ENCODE data around the gene SCAF1. TPM values are rescaled to one million over a fixed set of nuclear protein-coding genes. Genes with fewer than 3 reads are reported as not detected.
A peak's percentile ranks its signal among the peaks of the same experiment; 100 is the strongest.

Gene SCAF1
- total RNA-seq, 2 experiments from 2014 or later: 78.8 to 79.3 TPM

DNA sequence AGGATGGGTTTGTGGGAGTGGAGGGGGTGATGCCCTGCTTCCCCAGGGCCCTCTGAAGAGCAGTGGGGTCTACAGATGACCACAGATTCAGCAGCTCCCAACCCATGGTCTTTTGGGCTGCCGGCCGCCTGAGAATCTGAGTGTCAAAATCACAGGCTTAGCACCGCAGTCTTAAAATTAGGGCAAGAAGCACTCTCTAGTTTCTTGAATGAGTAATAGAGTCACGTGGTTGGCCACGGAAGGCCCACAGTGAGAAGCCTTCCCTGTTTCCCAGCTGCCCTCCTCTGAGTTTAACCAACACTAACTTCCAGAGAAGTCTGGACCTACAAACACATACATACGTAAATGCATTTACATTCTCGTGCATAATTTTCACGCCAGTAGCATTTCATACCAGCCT lies 40.3 kb downstream of the SCAF1 start:
- Mint-ChIP-seq H3K4me1 (peaks cover 36% of the 10 kb centered on the region), H3K36me3 (peaks cover 27% of the 10 kb centered on the region), H3K4me3 (no peak overlapping the region), H3K27me3 (no peaks in the 10 kb centered on the region), H3K9me3 (ENCODE audit: low read depth) (no peaks in the 10 kb centered on the region), H3K27ac (peak overlapping the region; percentile 33)
- CTCF ChIA-PET: interaction anchor here (1.0 to 7.0 kb wide), 4 partner anchors 10 to 102 kb away, joined by 3 to 54 read pairs (median 10); partner anchors contain the start of genes NOSIP, PRRG2, RRAS and SCAF1
- DNase-seq (no peak), ATAC-seq (no peak)

DNA sequence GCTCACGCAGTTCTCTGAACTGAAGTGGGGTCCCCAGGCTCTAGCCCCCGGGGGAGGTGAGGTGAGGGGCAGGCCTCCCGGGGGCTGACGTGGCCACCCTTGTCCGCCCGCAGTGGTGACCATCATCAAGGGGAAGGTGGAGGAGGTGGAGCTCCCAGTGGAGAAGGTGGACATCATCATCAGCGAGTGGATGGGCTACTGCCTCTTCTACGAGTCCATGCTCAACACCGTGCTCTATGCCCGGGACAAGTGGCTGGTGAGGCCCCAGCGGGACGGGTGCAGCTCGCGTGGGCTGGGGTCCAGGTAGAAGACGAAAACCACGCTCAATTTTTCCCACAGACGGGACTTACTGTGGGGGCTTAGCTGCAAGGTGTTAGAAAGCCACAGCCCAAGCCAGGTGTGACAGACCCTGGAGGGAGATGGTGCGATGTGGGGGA lies 41.8 kb downstream of the SCAF1 start:
- Mint-ChIP-seq H3K4me1 (peaks cover 32% of the 10 kb centered on the region), H3K27me3 (no peaks in the 10 kb centered on the region), H3K4me3 (no peak overlapping the region), H3K36me3 (peaks cover 27% of the 10 kb centered on the region), H3K9me3 (ENCODE audit: low read depth) (no peaks in the 10 kb centered on the region), H3K27ac (no peak overlapping the region)
- ATAC-seq: no peak
- DNase-seq: no peak
- CTCF ChIA-PET: interaction anchor here (0.6 to 2.0 kb wide), 4 partner anchors 16 to 103 kb away, joined by 3 to 5 read pairs (median 4); partner anchors contain the start of gene NOSIP

GRCh38 chr19:49684251-49684982 lies 42.4 kb downstream of the SCAF1 start:
- H3K9me3 Mint-ChIP-seq (ENCODE audit: low read depth): no peaks in the 10 kb centered on the region
- H3K27me3 Mint-ChIP-seq: no peaks in the 10 kb centered on the region
- CTCF ChIA-PET: interaction anchor here (0.6 to 2.0 kb wide), 5 partner anchors 11 to 104 kb away, joined by 3 to 5 read pairs (median 4); partner anchors contain the start of gene NOSIP
- no peak overlapping the region for H3K4me3 Mint-ChIP-seq
- ATAC-seq: no peak
- peaks cover 32% of the 10 kb centered on the region for H3K4me1 Mint-ChIP-seq
- no peak overlapping the region for H3K27ac Mint-ChIP-seq
- peaks cover 27% of the 10 kb centered on the region for H3K36me3 Mint-ChIP-seq
- peak; percentile 44 for DNase-seq

- Mint-ChIP-seq H3K27me3 (no peaks in the 10 kb centered on the region), H3K4me3 (no peak overlapping the region), H3K36me3 (peaks cover 27% of the 10 kb centered on the region), H3K9me3 (ENCODE audit: low read depth) (no peaks in the 10 kb centered on the region), H3K27ac (no peak overlapping the region), H3K4me1 (peaks cover 31% of the 10 kb centered on the region)
- CTCF ChIA-PET: interaction anchor here (1.1 to 2.0 kb wide), 5 partner anchors 11 to 128 kb away, joined by 3 to 5 read pairs (median 4); partner anchors contain the start of genes FUZ and NOSIP
- DNase-seq: no peak
- ATAC-seq: no peak
Observed at GRCh38 chr19:49684983-49685553, 43.1 kb downstream of the SCAF1 start.

- H3K4me3 Mint-ChIP-seq: no peak overlapping the region
- DNase-seq (no peak), ATAC-seq (no peak)
- no peaks in the 10 kb centered on the region for H3K9me3 Mint-ChIP-seq (ENCODE audit: low read depth)
- no peak overlapping the region for H3K27ac Mint-ChIP-seq
- CTCF ChIA-PET: interaction anchor here (1.2 to 2.0 kb wide), 2 partner anchors 106 to 127 kb away, joined by 3 to 4 read pairs; partner anchors contain the start of genes FUZ and NOSIP
- H3K27me3 Mint-ChIP-seq: peaks cover 7% of the 10 kb centered on the region
- peaks cover 27% of the 10 kb centered on the region for H3K36me3 Mint-ChIP-seq
- peaks cover 30% of the 10 kb centered on the region for H3K4me1 Mint-ChIP-seq
Observed at GRCh38 chr19:49685845-49686332, 43.9 kb downstream of the SCAF1 start.

- Mint-ChIP-seq H3K27ac (no peak overlapping the region), H3K4me3 (no peak overlapping the region), H3K27me3 (peaks cover 14% of the 10 kb centered on the region), H3K9me3 (ENCODE audit: low read depth) (no peaks in the 10 kb centered on the region), H3K4me1 (peaks cover 30% of the 10 kb centered on the region), H3K36me3 (peaks cover 26% of the 10 kb centered on the region)
- DNase-seq (no peak), ATAC-seq (no peak)
- CTCF ChIA-PET: no interaction called here
Observed at GRCh38 chr19:49686503-49687088, 44.6 kb downstream of the SCAF1 start.

GRCh38 chr19:49687150-49687549 lies 45.1 kb downstream of the SCAF1 start:
- ATAC-seq: no peak
- no peak for DNase-seq
- Mint-ChIP-seq H3K36me3 (peaks cover 22% of the 10 kb centered on the region), H3K4me1 (peaks cover 26% of the 10 kb centered on the region), H3K27ac (no peak overlapping the region), H3K9me3 (ENCODE audit: low read depth) (no peaks in the 10 kb centered on the region), H3K4me3 (no peak overlapping the region), H3K27me3 (peaks cover 17% of the 10 kb centered on the region)
- CTCF ChIA-PET: interaction anchor here (1.2 kb wide), 1 partner anchor 8 kb away, joined by 3 read pairs; no protein-coding TSS in a partner anchor

DNA sequence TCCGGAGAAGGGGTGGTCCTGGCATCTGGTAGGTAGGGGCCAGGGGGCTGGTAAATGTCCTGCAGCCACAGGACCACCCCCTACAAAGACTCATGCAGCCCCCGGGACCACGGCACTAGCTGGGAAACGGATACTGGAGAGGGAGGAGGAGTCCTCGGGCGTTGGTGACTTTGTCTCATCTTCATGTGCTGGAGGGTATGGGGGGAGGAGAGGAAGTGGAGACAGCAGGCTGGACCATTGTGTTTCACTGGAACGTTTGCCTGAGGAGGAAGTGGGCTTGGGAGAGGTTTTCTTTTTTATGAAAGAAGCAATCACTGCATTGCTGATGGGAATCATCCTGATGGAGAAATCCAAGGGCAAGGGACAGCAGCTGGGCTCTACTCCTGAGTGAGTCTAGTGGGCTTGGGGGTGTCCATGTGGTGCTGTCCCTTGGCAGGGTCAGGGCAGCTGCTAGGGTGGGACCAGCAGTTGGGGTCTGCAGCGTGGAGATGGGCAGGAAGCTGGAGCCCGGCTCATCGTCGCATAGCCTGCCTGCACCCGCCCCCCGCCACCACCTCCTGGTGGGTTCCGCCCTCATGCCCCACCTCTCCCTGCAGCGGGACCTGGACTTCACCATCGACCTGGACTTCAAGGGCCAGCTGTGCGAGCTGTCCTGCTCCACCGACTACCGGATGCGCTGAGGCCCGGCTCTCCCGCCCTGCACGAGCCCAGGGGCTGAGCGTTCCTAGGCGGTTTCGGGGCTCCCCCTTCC lies 45.7 kb downstream of the SCAF1 start:
- Mint-ChIP-seq H3K36me3 (peaks cover 18% of the 10 kb centered on the region), H3K4me3 (no peak overlapping the region), H3K9me3 (ENCODE audit: low read depth) (no peaks in the 10 kb centered on the region), H3K27me3 (peaks cover 22% of the 10 kb centered on the region), H3K4me1 (peaks cover 21% of the 10 kb centered on the region), H3K27ac (no peak overlapping the region)
- DNase-seq (no peak), ATAC-seq (no peak)
- CTCF ChIA-PET: interaction anchor here (0.5 to 1.2 kb wide), 2 partner anchors 8 to 65 kb away, joined by 3 read pairs; no protein-coding TSS in a partner anchor

DNA sequence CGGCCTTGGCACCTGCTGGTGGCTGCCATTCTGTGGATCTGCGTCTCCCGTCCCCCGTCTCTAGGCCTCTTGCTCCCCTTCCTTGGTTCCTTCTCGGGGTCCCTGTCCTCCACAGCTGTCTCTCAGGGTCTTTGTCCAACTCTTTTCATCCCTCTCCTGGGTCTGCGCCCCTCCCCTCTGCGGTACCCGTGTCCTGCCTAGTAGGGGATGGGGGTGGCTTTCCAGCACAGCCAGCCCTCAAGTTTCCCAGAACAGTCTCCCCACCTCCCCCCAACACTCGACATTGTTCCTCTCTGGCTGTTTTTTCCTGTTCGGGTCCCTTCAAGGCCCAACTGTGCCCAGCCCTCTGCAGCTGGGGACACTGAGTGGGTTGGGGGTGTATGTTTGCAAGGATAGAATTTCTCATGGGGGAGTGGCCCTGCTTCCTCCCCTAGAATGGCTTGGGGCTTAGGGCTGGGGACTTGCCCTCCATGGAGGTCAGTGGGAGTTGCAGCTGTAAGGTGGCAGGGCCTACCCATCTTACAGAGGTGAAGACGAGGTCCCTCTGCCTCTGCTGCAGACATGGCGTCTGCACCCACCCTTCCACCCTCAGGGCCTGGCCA lies 46.6 kb downstream of the SCAF1 start:
- no peak for DNase-seq
- CTCF ChIA-PET: interaction anchor here (0.5 to 1.5 kb wide), 3 partner anchors 8 to 66 kb away, joined by 3 read pairs; no protein-coding TSS in a partner anchor
- no peak for ATAC-seq
- Mint-ChIP-seq H3K36me3 (peaks cover 13% of the 10 kb centered on the region), H3K4me1 (peaks cover 21% of the 10 kb centered on the region), H3K27ac (no peak overlapping the region), H3K4me3 (no peak overlapping the region), H3K27me3 (peaks cover 22% of the 10 kb centered on the region), H3K9me3 (ENCODE audit: low read depth) (no peaks in the 10 kb centered on the region)

GRCh38 chr19:49689133-49690078 lies 47.4 kb downstream of the SCAF1 start, which contains the start of gene ADM5:
TSS of gene ADM5 (plus strand) at chr19:49689594. CDS start at chr19:49689838, 244 bp downstream.
- H3K27me3 Mint-ChIP-seq: peaks cover 22% of the 10 kb centered on the region
- H3K4me1 Mint-ChIP-seq: peaks cover 21% of the 10 kb centered on the region
- no peak within 1 kb of the TSS for H3K27ac Mint-ChIP-seq
- H3K36me3 Mint-ChIP-seq: peaks cover 8% of the 10 kb centered on the region
- no peak within 1 kb of the TSS for H3K4me3 Mint-ChIP-seq
- no peak for ATAC-seq
- H3K9me3 Mint-ChIP-seq (ENCODE audit: low read depth): no peaks in the 10 kb centered on the region
- no peak for DNase-seq
- CTCF ChIA-PET: interaction anchor here (1.1 to 1.5 kb wide), 2 partner anchors 9 to 12 kb away, joined by 3 read pairs; partner anchors contain the start of gene PRMT1

GRCh38 chr19:49690079-49690655 lies 48.2 kb downstream of the SCAF1 start:
- no peak overlapping the region for H3K4me3 Mint-ChIP-seq
- H3K27ac Mint-ChIP-seq: no peak overlapping the region
- H3K4me1 Mint-ChIP-seq: peaks cover 21% of the 10 kb centered on the region
- peaks cover 6% of the 10 kb centered on the region for H3K36me3 Mint-ChIP-seq
- H3K27me3 Mint-ChIP-seq: peaks cover 22% of the 10 kb centered on the region
- ATAC-seq (no peak), DNase-seq (no peak)
- CTCF ChIA-PET: interaction anchor here (1.1 to 1.5 kb wide), 2 partner anchors 9 to 13 kb away, joined by 3 read pairs; partner anchors contain the start of gene PRMT1
- H3K9me3 Mint-ChIP-seq (ENCODE audit: low read depth): no peaks in the 10 kb centered on the region

All from activated CD8-positive, alpha-beta memory T cell treated with anti-CD3 and anti-CD28 coated beads, Interleukin-2, amount 10 ng/mL, durations not matched to agents 7 days and 5 days (primary cell).